K562 treated with DMSO at 1 percent for 48 hours (cell line): ENCODE data around the gene IGLL5. TPM values are rescaled to one million over a fixed set of nuclear protein-coding genes. Genes with fewer than 3 reads are reported as not detected.

Experiments used
- total RNA-seq: library from RNA; unstranded; fragments of 300-600 nt; gene quantifications from 2 replicates; pipeline ENCODE4 v1.2.3, GENCODE V29; 2022; ENCODE audit warnings: low replicate concordance; ENCODE audit errors: extremely low read depth

Gene IGLL5
- total RNA-seq = not detected in 2 replicates

GRCh38 chr22:22887621-22888503 lies at the start of gene IGLL5:
IGLL5 (plus strand) TSS chr22:22887816; CDS start chr22:22888054, 238 bp downstream.

Other genes starting within 250 kb of the IGLL5 start
- not detected in 2 replicates for gene GGTLC2, start 243.2 kb upstream of the IGLL5 start, total RNA-seq
- gene GNAZ, start 182.7 kb downstream of the IGLL5 start, total RNA-seq = not detected in 2 replicates